GM10847 (cell line): ENCODE results near the gene CXADR.

Source experiments
- POLR2A ChIP-seq: IDR thresholded peaks from 2 replicates; pipeline ENCODE4 v1.6.1; 2011; ENCODE audit not compliant: insufficient read length; ENCODE audit errors: extremely low read depth

Gene CXADR

DNA sequence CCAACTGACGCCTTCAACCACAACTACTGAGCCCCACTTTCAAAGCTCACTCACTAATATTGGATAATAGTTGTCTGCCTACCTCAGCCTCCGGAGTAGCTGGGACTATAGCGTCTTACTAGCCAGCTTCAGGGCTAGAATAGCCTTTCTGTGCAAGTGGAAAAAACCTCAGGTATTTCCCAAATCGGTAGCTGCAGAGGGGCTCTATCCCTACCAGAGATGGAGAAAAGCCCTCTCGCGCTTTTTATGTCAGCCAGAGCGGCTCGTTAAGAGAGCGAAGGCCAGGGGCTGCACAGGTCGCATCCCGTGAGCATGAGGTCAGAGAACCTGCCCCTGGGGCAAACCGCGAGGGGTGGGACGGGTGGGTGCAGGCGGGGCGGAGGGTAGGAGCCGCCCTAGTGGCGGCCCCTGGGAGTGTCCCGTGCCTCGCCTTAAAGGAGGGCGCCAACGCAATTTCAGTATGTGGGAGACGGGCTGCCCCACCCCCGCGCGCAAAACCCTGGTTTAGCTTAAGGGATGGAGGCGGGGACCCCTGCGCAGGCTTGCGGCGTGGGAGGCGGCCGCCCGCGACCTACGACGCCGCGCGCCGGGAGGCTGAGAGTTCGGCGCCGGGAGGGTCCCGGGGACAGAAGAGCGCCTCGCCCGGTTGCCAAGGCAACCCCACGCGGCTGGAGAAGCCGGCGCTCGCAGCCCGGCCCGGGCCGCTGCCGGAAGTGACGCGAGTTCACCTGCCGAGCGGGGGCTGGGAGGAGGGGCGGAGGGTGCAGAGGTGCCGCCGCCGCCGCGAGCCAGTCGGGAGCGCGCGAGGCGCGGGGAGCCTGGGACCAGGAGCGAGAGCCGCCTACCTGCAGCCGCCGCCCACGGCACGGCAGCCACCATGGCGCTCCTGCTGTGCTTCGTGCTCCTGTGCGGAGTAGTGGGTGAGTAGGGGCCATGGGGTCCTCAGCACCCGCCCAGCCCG, at the start of gene CXADR:
CXADR (plus strand) TSS at position 791 of the 961 bp plus-strand sequence; CDS start at position 878, 87 bp downstream.
- TF ChIP-seq POLR2A = no peak

DNA sequence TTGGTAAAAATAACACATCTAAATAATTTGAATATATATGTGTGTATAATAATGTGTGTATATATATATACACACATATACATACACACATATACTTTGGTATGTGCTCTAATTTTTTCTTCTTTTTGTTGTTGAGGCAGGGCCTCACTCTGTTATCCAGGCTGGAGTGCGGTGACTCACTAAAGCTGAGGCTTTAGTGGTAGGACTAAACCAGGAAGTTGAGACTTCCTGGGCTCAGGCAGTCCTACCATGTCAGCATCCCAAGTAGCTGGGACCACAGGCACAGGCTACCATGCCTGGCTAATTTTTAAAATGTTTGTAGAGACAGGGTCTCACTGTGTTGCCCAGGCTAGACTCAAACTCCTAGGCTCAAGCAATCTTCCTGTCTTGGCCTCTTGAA, 46.7 kb upstream of the CXADR start:
- no peak for TF ChIP-seq POLR2A

GRCh38 chr21:17467392-17467791, 45.5 kb upstream of the CXADR start:
- TF ChIP-seq POLR2A = no peak

GRCh38 chr21:17467829-17468228, 45.0 kb upstream of the CXADR start:
- no peak for TF ChIP-seq POLR2A

DNA sequence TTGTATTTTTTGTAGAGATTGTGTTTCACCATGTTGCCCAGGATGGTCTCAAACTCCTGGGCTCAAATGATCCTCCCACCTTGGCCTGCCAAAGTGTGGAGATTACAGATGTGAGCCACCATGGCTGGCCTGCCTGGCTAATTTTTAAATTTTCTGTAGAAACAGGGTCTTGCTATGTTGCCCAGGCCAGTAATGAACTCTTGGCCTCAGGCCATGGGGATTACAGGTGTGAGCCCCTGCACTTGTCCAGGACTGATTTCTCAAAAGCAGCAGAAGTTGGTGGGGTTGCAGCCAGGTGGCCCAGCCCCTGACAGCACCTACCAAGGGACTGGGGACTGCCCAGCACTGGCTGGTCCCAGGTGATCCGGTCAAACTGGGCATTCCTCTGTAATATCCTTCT, 44.1 kb upstream of the CXADR start:
- no peak for TF ChIP-seq POLR2A

DNA sequence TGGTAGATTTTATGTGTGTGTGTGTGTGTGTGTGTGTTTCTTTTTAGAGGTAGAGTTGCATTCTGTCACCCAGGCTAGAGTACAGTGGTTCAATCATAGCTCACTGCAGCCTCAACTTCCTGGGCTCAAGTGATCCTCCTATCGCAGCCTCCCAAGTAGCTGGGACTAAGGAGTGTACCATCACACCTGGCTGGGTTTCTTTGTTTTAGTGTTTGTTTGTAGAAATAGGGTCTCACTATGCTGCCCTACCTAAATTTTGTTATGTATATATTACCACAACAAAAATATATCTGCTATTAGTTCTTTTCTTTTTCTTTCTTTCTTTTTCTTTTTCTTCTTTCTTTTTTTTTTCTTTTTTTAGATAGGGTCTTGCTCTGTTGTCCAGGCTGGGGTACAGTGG, 43.1 kb upstream of the CXADR start:
- no peak for TF ChIP-seq POLR2A

- TF ChIP-seq POLR2A = no peak
Measured at GRCh38 chr21:17472182-17472581, 40.7 kb upstream of the CXADR start.

- no peak for TF ChIP-seq POLR2A
Measured at GRCh38 chr21:17472592-17473271, 40.1 kb upstream of the CXADR start.

GRCh38 chr21:17476006-17476405, 36.8 kb upstream of the CXADR start:
- TF ChIP-seq POLR2A = no peak

- TF ChIP-seq POLR2A = no peak
Measured at GRCh38 chr21:17479606-17480005, 33.2 kb upstream of the CXADR start.

DNA sequence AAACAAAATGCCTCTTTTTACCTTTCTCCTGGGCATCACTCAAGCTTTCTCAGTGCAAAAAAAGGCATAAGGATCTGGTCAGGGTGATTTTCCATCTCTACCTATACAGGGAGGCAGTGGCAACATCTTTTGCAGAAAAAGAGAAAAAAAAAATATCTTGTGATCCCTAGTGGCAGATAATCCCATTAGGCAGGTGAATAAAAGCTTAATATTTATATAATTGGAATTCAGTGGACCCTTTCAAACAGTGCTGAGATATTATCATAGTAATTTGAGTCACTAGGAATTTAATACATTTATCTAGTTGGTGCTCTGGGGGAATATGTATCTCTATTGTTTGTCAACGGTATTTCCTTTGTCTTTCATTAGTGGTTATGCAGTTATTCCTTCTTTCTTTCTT, 29.9 kb upstream of the CXADR start:
- no peak for TF ChIP-seq POLR2A

GRCh38 chr21:17488620-17489019, 24.2 kb upstream of the CXADR start:
- no peak for TF ChIP-seq POLR2A

GRCh38 chr21:17491716-17492414, 21.0 kb upstream of the CXADR start:
- no peak for TF ChIP-seq POLR2A

DNA sequence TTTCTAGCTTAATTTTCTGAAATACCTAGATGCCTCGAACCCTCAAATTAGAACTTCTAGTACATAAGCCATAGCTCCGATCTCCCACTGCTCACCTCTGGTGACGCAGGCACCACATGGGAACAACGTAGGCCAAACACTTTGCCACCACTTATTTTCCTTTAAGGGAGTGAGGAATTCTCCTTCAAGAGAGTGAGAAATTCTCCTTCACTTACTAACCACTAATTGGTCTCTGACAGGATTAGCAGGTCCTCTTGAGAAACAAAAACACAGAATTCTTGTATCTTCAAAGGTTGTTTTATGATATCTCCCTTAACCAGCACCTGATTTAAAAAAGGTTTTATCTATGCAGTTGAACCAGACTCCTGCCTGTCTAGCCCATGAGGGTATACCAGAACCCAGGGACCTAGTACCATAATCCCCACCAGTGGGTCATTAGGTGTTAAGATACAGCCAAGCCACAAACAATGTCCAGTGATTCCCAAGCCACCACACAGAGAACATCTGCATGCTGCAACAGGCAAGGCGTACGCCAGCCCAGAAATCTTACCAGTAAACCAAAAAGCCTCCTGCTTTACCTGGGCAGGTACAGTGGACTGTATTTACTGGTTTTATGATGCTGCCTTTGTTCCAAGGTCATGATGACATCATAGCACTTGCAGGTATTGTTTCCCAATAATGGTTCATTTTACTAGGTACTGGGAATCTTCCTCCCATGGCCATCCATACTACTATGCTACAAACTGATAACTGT, 20.3 kb upstream of the CXADR start:
- no peak for TF ChIP-seq POLR2A

- no peak for TF ChIP-seq POLR2A
Measured at GRCh38 chr21:17494051-17494450, 18.8 kb upstream of the CXADR start.
